HG03378 (cell line): ENCODE data around the gene KLK7.

Experiments
- ATAC-seq: cut with Tn5 transposase; IDR thresholded peaks from one replicate; pipeline ENCODE4 v1.9.1; 2021; ENCODE audit warnings: mild to moderate bottlenecking, moderate library complexity; ENCODE audit not compliant: unreplicated experiment

Gene KLK7

GRCh38 chr19:50983625-50984292, at the start of gene KLK7:
TSS of gene KLK7 (minus strand) at chr19:50983917. CDS start at chr19:50982399, 1,518 bp downstream.
- ATAC-seq: no peak

DNA sequence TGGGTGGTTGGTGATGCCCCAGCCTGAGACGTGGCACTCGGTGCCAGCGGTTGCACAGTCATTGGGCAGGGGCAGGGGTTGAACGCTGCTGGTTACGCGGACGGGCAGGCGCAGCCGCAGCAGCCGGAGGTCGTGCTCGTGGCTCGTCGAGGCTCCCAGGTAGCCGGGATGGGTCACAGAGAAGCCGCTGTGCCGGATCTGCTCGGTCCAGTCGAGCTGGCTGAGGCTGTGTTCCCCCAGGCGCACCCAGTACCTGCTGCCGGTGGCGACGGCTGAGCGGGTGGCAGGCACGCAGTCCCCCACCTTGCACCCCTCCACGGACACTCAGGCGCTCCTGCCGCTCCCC, 48.1 kb upstream of the KLK7 start:
- no peak for ATAC-seq

DNA sequence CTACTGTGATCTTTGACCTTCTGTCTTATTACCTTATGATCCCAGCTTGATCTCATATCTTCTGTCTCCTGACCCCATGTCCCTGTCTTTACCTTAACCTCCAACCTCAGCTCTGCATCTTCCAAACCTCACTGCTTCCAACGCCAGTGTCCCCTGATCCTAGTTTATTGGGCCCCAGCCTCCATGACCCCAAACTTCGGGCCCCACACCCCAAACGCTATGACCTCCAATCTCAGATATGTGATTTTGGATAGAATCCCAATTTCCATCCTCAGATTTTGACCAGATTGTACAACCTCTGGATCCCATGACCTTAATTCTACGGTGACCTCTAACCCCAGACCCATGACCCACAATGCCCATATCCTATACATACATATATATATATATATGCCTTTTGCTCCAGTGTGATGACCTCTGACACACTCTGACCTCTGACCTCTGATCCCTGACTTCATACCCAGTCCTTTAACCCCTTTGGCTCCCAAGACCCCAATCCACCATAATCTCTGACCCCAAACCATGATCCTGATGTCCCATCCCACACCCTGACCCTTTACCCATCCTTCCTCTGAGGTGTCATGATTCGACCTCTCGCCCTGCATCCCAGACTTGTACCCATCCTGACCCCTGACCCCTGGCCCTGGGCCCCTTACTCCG, 47.6 kb upstream of the KLK7 start:
- no peak for ATAC-seq

- ATAC-seq: no peak
These were observed 46.9 kb upstream of the KLK7 start for GRCh38 chr19:51030631-51031030.

DNA sequence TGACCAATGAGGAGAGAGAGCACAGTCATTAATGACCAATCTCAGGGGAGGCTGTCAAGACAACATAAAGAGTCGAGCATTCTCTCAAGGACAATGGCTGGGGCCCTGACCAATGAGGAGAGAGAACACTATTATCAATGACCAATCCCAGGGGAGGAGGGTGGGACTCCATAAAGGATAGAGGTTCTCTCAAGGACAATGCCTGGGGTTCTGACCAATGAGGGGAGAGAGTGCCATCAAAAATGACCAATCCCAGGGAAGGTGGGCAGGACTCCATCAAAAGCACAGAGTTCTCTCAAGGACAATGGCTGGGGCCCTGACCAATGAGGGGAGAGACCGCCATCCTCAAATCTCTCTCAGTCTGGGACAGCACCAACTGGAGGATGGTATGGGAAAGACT, 46.0 kb upstream of the KLK7 start:
- no peak for ATAC-seq

DNA sequence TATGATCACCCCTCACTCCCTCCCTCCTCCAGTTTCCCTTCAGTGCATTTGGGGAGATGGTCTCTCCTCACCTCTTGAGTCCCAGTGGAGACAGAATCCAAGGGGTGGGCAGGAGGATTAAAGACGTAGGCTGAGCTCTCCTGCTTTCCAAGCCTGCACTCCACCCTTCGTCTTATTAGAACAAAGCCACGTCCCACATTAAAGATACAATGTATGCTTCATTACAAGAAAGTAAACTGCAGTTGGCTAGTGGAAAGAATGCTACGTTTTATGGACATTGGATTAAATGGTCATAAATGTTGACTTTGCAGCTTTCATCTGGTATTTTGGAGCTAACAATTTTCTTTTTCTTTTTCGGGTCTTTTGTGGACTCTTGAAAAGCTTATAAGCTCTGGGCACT, 44.2 kb upstream of the KLK7 start:
- ATAC-seq: no peak

GRCh38 chr19:51027126-51027806, 43.5 kb upstream of the KLK7 start:
- no peak for ATAC-seq

GRCh38 chr19:51026554-51026831, 42.8 kb upstream of the KLK7 start, which contains the start of gene KLK11:
TSS of gene KLK11 (minus strand) at chr19:51026616. CDS start at chr19:51025631, 985 bp downstream.
- ATAC-seq: no peak

- no peak for ATAC-seq
These were observed 42.3 kb upstream of the KLK7 start for GRCh38 chr19:51025809-51026553.

GRCh38 chr19:51025401-51025800, 41.7 kb upstream of the KLK7 start:
- ATAC-seq: no peak

DNA sequence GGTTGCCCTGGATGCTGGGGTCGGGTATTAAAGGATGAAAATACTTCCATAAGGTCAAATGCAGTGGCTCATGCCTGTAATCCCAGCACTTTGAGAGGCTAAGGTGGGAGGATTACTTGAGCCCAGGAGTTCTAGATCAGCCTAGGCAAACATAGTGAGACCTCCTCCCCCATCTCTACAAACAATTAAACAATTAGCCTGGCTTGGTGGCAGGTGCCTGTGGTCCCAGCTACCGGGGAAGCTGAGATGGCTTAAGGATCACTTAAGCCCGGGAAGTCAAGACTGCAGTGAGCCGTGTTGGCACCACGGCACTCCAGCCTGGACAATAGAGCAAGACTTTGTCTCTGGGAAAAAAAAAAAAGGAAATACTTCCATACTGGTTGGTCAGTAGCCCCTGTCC, 41.2 kb upstream of the KLK7 start:
- ATAC-seq: no peak

GRCh38 chr19:51023946-51024345, 40.2 kb upstream of the KLK7 start:
- ATAC-seq: no peak

DNA sequence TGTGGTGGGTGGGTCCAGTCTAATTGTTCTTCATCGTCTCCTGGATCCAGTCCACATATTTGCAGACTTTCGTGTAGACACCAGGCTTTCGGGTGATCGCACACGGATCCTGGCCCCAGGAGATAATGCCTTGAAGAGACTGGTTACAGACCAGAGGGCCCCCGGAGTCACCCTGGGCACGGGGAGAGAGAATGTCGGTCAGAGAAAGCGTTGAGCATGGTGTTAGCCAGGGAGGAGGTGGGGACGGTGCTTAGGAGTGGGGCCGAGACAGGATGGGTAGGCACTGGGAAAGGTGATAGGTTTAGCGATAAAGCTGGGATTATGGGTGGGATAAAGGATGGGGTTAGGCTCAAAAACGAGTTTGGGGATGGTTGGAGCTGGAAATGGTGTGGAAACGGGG, 38.8 kb upstream of the KLK7 start:
- no peak for ATAC-seq

DNA sequence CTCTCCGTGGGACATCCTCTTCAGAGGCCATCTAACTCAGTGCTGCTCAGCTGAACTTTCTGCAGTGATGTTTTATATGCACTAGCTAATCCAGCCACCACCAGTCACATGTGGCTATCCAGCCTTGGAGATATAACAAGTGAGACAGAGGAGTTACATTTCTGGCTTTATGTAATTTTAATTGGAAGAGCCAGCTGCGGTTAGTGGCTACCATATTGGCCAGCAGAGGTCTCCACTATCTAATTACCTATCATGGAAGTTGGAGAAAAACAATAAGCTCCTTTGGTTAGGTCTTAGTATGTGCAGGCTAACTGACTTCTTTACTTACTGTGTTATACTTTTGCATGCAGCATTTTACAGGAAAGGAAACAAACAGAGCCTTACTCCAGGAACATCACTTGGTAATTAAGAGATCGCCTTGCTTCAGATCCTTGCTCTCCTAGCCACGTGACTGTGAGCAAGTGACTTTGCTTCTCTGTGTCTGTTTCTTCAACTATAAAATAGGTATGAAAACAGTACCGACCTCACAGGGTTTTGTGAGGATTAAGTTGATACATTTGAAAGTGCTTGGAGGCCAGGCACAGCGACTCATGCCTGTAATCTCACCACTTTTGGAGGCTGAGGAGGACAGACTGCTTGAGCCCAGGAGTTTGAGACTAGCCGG, 37.4 kb upstream of the KLK7 start:
- ATAC-seq: no peak

DNA sequence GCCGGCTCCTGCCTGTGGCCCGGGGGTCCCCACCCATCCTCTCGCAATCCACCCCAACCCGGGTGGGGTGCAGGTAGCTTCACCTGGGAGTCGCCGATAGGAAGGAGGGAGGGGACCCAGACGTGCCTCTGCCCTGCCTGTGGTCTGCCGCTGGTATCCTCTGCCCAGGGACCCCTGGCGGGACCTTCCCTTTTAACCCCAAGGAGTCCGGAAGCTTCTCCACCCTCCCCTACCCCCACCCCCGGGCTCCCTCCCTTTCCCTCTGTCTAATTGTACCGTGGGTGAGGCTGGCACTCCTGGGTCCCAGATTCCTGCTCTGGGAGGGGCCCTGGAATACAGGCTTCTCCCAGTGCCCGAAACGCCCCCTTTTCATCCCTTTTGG, 35.8 kb upstream of the KLK7 start, which contains the start of gene KLK10:
Gene KLK10, minus strand, starts transcription at position 166 of the 382 bp plus-strand sequence. CDS start 579 bp downstream, outside the sequence.
- no peak for ATAC-seq

GRCh38 chr19:51018745-51019543, 35.2 kb upstream of the KLK7 start:
- no peak for ATAC-seq

DNA sequence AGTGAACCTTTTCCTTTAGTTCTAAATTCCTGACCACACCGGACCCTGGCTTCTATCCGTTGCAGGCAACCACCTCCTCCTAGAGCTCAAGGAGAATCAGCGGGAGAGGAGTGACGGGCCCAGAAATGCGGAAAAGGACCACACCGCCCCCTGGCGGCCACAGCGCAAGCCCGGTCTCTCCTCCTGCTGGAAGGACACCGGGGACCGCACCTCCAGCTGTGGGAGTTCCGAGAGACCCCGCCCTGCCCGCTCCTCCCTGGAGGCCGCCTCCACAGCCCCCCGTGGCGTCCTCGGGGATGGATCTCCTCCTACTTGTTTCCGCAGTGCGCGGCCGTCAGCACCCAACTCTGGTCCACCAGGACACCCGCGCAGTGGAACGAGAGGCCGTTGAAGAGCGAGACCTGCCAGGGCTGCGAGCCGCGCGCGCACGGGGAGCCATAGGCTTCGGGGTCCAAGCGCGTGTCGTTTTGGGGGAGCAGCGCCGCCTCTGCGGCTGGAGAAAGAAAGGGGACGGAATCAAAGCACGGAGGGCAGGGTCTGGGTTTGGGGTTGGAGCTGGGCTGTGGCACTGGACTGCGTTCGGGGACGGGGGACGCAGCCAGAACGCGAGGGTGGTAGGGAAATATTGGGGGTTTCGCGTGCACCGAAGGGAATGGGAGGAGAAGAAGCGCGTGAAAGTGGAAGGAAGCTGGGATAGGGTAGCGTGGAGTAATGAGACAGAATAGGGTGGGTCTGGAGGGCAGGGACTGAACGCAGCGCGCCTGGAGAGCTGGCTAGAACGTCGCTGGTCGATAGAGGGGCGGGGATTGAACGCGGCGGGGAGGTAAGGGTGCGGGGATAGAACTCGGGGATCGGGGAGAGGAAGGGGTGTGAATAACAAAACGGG, 33.3 kb upstream of the KLK7 start:
- no peak for ATAC-seq

- no peak for ATAC-seq
These were observed 32.1 kb upstream of the KLK7 start for GRCh38 chr19:51015691-51016267.

DNA sequence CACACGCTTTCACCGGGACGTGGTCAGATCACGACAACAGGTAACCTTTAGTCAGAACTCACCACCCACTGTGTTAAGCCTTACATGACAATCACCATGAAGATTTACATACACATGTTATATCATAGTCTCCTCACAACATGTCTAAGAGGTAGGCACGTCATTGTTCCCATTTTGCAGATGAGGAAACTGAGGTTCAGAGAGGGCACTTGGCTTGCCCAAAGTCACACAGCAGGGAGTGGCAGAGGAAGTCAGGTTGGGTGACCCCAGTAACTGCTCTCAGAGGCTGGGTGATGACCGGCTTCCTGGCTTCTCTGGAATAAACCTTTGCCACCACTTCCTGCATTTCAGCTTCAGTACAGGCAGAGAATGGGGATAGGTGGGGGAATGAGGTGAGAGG, 30.5 kb upstream of the KLK7 start:
- no peak for ATAC-seq
